Measurements from ENCODE around the gene SAMD4A.

DNA sequence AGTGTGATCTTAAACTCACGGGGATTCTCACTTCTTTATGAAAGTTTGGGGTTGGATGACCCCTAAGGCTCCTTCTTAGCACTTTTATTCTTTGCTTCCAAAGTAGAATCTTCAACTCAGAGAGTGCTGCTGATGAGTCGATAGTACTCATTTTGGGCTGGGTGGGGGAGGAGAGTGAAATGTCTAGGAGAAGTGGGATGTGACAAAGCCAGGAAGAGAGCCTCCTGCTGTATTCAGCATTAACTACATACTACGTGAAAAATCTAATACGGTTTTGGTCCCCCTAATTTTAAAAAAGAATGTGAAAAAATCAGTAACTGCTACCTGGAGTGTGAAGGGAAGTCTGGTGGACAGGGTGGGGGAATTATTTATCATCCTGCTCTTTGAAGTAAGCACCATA lies 148.3 kb downstream of the SAMD4A start:
- no peak for TF ChIP-seq SUZ12 (IDR thresholded peaks at IDR 0.05; ENCODE audit: extremely low read depth, insufficient read depth, insufficient read length)
- no peak for TF ChIP-seq ZNF274 (IDR thresholded peaks at IDR 0.05; ENCODE audit: low read depth, low read length)
- no peak for TF ChIP-seq YY1 (IDR thresholded peaks at IDR 0.05; ENCODE audit: insufficient read depth, insufficient read length)
